HEK293 (cell line): Measurements from ENCODE around the gene LPGAT1.

Experiments used
- CTCF ChIP-seq: fragments of 450-650 bp; formaldehyde crosslinking; IDR thresholded peaks from 2 replicates; pipeline ENCODE4 v1.5.1; 2016; ENCODE audit warnings: missing biosample characterization, missing genetic modification characterization
- FEZF1 ChIP-seq: fragments of 450-650 bp; formaldehyde crosslinking; IDR thresholded peaks from 2 replicates; pipeline ENCODE4 v1.5.1; 2016; ENCODE audit warnings: missing biosample characterization, missing genetic modification characterization
- PATZ1 ChIP-seq: fragments of 450-650 bp; formaldehyde crosslinking; IDR thresholded peaks from 2 replicates; pipeline ENCODE4 v1.5.1; 2016; ENCODE audit warnings: missing biosample characterization, missing genetic modification characterization
- SETDB1 ChIP-seq: IDR thresholded peaks from one replicate; pipeline ENCODE4 v1.6.1; 2017; ENCODE audit warnings: mild to moderate bottlenecking, low read length, moderate library complexity, mixed read lengths; ENCODE audit not compliant: insufficient read length
- YY1 ChIP-seq: fragments of 450-650 bp; formaldehyde crosslinking; IDR thresholded peaks from 2 replicates; pipeline ENCODE4 v1.5.1; 2018; ENCODE audit warnings: missing biosample characterization, missing genetic modification characterization
- ZNF146 ChIP-seq: fragments of 450-650 bp; formaldehyde crosslinking; IDR thresholded peaks from 2 replicates; pipeline ENCODE4 v1.5.1; 2016; ENCODE audit warnings: missing biosample characterization, missing genetic modification characterization
- ZNF248 ChIP-seq: fragments of 450-650 bp; formaldehyde crosslinking; IDR thresholded peaks from 2 replicates; pipeline ENCODE4 v1.5.1; 2017; ENCODE audit warnings: missing biosample characterization, missing genetic modification characterization
- ZNF398 ChIP-seq: fragments of 450-650 bp; formaldehyde crosslinking; IDR thresholded peaks from 2 replicates; pipeline ENCODE4 v1.5.1; 2017; ENCODE audit warnings: missing biosample characterization, missing genetic modification characterization
- ZNF548 ChIP-seq: fragments of 450-650 bp; formaldehyde crosslinking; IDR thresholded peaks from 2 replicates; pipeline ENCODE4 v1.5.1; 2016; ENCODE audit warnings: missing biosample characterization, missing genetic modification characterization
- ZNF677 ChIP-seq: fragments of 450-650 bp; IDR thresholded peaks from 2 replicates; pipeline ENCODE4 v1.5.0; 2018; ENCODE audit warnings: missing biosample characterization, mild to moderate bottlenecking, missing genetic modification characterization, moderate library complexity
- ZNF76 ChIP-seq: fragments of 450-650 bp; formaldehyde crosslinking; IDR thresholded peaks from 2 replicates; pipeline ENCODE4; 2016; ENCODE audit warnings: low read depth, missing biosample characterization, missing genetic modification characterization, borderline replicate concordance

GRCh38 chr1:211859405-211859804 is 28.8 kb upstream of the LPGAT1 start:
- TF ChIP-seq CTCF (tag by site-specific recombination): no peak
- no peak for TF ChIP-seq YY1 (tag by site-specific recombination)
- TF ChIP-seq ZNF248 (tag by site-specific recombination): no peak
- peak; percentile 81 for TF ChIP-seq SETDB1
- TF ChIP-seq FEZF1: no peak
- no peak for TF ChIP-seq ZNF548 (tag by site-specific recombination)
- no peak for TF ChIP-seq ZNF146
- TF ChIP-seq ZNF677 (tag by site-specific recombination): no peak
- TF ChIP-seq ZNF76 (tag by site-specific recombination): no peak
- TF ChIP-seq PATZ1 (tag by site-specific recombination): no peak
- TF ChIP-seq ZNF398: no peak
